Lung (tissue), 12 donors: ENCODE data around the gene PPP2R5C. TPM values are rescaled to one million over a fixed set of nuclear protein-coding genes. Genes with fewer than 3 reads are reported as not detected.
A peak's percentile ranks its signal among the peaks of the same experiment; 100 is the strongest.

Experiments
- ATAC-seq: fragments of 200-7000 bp; cut with Tn5 transposase; one replicate; pipeline ENCODE4 v1.9.1; 2020; ENCODE audit warnings: moderate number of reproducible peaks; ENCODE audit not compliant: insufficient read depth, low FRiP score
- DNase-seq, 3 donors: peaks; one replicate each; pipeline ENCODE4 v3.0.0-alpha.2; 2013 to 2017
- H3K27ac ChIP-seq, 2 donors: one replicate each; pipeline ENCODE4 v1.5.1; 2013; ENCODE audit warnings: mild to moderate bottlenecking in 2 of 2, moderate library complexity in 2 of 2, control low read depth in 1 of 2, inconsistent platforms in 1 of 2, low read depth in 1 of 2, low read length in 1 of 2
- H3K27me3 ChIP-seq, 3 donors: one replicate each; pipeline ENCODE4 v1.5.1; 2013; ENCODE audit warnings: low read length in 2 of 3; ENCODE audit not compliant: control insufficient read depth in 3 of 3, insufficient read depth in 3 of 3
- H3K36me3 ChIP-seq, 4 donors: one replicate each; pipeline ENCODE4 v1.5.1; 2013; ENCODE audit warnings: low read length in 4 of 4, mild to moderate bottlenecking in 1 of 4, moderate library complexity in 1 of 4; ENCODE audit not compliant: control insufficient read depth in 4 of 4, insufficient read depth in 4 of 4
- H3K4me1 ChIP-seq, 5 donors: one replicate each; pipeline ENCODE4 v1.5.1; 2013; ENCODE audit warnings: low read length in 5 of 5, mild to moderate bottlenecking in 2 of 5, moderate library complexity in 1 of 5; ENCODE audit not compliant: control insufficient read depth in 5 of 5, insufficient read depth in 5 of 5
- H3K4me3 ChIP-seq: one replicate; pipeline ENCODE4 v1.5.1; 2013; ENCODE audit warnings: mild to moderate bottlenecking, control low read depth, moderate library complexity
- H3K9ac ChIP-seq, 2 donors: one replicate each; pipeline ENCODE4 v1.5.1; 2013; ENCODE audit warnings: low read length in 2 of 2, control low read depth in 1 of 2; ENCODE audit not compliant: insufficient read depth in 1 of 2
- H3K9me3 ChIP-seq, 4 donors: one replicate each; pipeline ENCODE4 v1.5.1; 2013; ENCODE audit warnings: low read length in 3 of 4, mild to moderate bottlenecking in 1 of 4, moderate library complexity in 1 of 4; ENCODE audit not compliant: control insufficient read depth in 4 of 4, insufficient read depth in 3 of 4
- CTCF ChIP-seq: IDR thresholded peaks from 2 replicates; pipeline ENCODE4 v1.5.1; 2012; ENCODE audit warnings: mild to moderate bottlenecking; ENCODE audit errors: control extremely low read depth, extremely low read depth
- WGBS, 2 donors: extraction: QIAGEN DNeasy Blood & Tissue Kit; methylation state at CpG; one replicate each; pipeline ENCODE4 v1.1.7; 2013; 5-methylcytosine and 5-hydroxymethylcytosine counted together
- polyA plus RNA-seq, 2 donors: library from polyadenylated mRNA; stranded (reverse); fragments of 200-250 nt; gene quantifications; one replicate each; pipeline ENCODE4 v1.2.1, GENCODE V29; 2013
- total RNA-seq, 2 donors: library from RNA; depleted of rRNA in 1 of 2; stranded (reverse); fragments of >200 nt in 1 of 2; gene quantifications; one replicate each; pipeline ENCODE4 v1.2.1, GENCODE V29; 2014 to 2021
- donor health status: control.
- donor health status: control.
- donor health status: Bipolar disorder and iron deficiency.
- donor health status: healthy.
- donor health status: DM: yes; HTN: yes; CAD: no.

PPP2R5C gene
- total and polyA plus RNA-seq, 4 donors: 66.6 to 180 (median 126) TPM

- Histone ChIP-seq H3K27ac (peak overlapping the region; percentile 94 to 98), H3K4me3 (peak overlapping the region; percentile 47), H3K9me3 (no peaks in the 10 kb centered on the region), H3K27me3 (no peaks in the 10 kb centered on the region), H3K9ac (peak overlapping the region; percentile 29 to 100), H3K36me3 (peaks cover 0 to 2% (median under 1%) of the 10 kb centered on the region in 4 donors), H3K4me1 (peaks cover 0 to 30% (median 11%) of the 10 kb centered on the region in 5 donors)
- WGBS, 2 donors: 39 to 54% methylated on average over 6 of the region's 6 CpGs
- ATAC-seq: no peak
- TF ChIP-seq CTCF: no peak
- DNase-seq: peak in 1 of 3 donors; percentile 34
These were observed 47.6 kb downstream of the PPP2R5C start for GRCh38 chr14:101808894-101809670.

DNA sequence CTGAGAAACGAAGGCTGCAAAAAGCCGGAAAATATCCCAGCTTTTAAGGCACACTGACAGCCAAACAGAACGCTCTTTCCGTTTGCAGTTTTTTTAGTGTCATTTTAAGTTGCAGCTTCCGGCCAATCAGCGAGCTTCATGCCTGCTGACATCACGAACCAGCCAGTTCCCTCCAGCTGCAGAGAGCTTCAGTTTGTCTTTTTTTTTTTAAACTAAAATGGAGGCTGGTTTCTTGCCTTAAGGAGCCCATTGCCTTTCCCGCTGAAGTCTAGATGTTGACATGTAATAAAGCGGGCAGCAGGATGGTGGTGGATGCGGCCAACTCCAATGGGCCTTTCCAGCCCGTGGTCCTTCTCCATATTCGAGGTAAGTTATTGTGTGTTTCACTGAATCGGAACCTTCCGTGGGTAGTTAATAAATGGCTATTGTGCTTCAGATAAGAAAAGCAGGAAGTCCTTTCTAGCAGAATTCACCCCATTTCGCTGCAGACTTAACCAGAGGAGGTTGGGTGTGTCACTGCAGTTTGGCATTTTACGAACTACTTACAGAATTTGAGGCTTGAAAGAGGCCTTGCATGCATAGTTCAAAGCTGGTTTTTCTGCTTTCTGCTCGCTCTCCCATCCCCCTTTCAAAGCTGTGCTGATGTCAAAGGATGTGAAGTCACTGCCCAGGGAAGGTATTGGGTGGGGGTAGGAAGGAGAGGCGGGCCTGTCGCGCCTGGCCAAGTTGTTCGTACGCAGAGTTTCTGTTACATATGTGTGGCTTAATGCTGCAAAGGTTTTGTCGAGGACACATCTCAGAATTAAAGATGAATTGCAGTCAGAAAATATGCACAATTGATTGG, 48.4 kb downstream of the PPP2R5C start:
- DNase-seq: peak; percentile 95 to 99 (median 98)
- peak; percentile 92 for ATAC-seq
- H3K27ac ChIP-seq: peak overlapping the region; percentile 94 to 98
- peak overlapping the region; percentile 97 to 100 for H3K9ac ChIP-seq
- H3K27me3 ChIP-seq: no peaks in the 10 kb centered on the region
- H3K4me3 ChIP-seq: peak overlapping the region; percentile 47
- peaks cover 0 to 34% (median 11%) of the 10 kb centered on the region in 5 donors for H3K4me1 ChIP-seq
- no peaks in the 10 kb centered on the region for H3K9me3 ChIP-seq
- peaks cover 0 to 2% (median under 1%) of the 10 kb centered on the region in 4 donors for H3K36me3 ChIP-seq
- 0% methylated on average over 23 of the region's 23 CpGs for WGBS, 2 donors
- TF ChIP-seq CTCF: no peak

- 62 to 75% methylated on average over 5 of the region's 5 CpGs for WGBS, 2 donors
- Histone ChIP-seq H3K27me3 (no peaks in the 10 kb centered on the region), H3K9ac (peak overlapping the region; percentile 97 to 100), H3K27ac (peak overlapping the region; percentile 55 to 77), H3K4me3 (no peak overlapping the region), H3K9me3 (no peaks in the 10 kb centered on the region), H3K4me1 (peaks cover 0 to 38% (median 11%) of the 10 kb centered on the region in 5 donors), H3K36me3 (peaks cover 0 to 2% (median under 1%) of the 10 kb centered on the region in 4 donors)
- TF ChIP-seq CTCF: no peak
- DNase-seq (no peak), ATAC-seq (no peak)
These were observed 49.5 kb downstream of the PPP2R5C start for GRCh38 chr14:101810897-101811621.
